T-cell (primary cell): ENCODE measurements around the gene CAMSAP2. TPM values are rescaled to one million over a fixed set of nuclear protein-coding genes. Genes with fewer than 3 reads are reported as not detected.

Experiments used
- ATAC-seq, 4 experiments: fragments of 200-7000 bp in 3 of 4; fragments of 150-1000 bp in 1 of 4; cut with Tn5 transposase; replicated peaks in 1 of 4; 1 replicate in 3 of 4; 2 replicates in 1 of 4; pipeline ENCODE4 v1.10.0; 2021; ENCODE audit warnings: moderate library complexity in 3 of 4, mild to moderate bottlenecking in 2 of 4, moderate number of reproducible peaks in 1 of 4
- CTCF ChIA-PET, 2 donors: fragments of 300-600 bp; sonication (Branson Sonifier 250); formaldehyde crosslinking; loops; one replicate each; lab custom pipeline; 2022; ENCODE audit warnings: antibody characterized with exemption in 2 of 2; lab: Charles Lee
- POLR2A ChIA-PET, 2 donors: fragments of 300-600 bp; sonication (Branson Sonifier 250); formaldehyde crosslinking; loops; one replicate each; lab custom pipeline; 2022; ENCODE audit warnings: antibody characterized with exemption in 2 of 2; lab: Charles Lee
- DNase-seq, 35 experiments: peaks; one replicate each; pipeline versions ENCODE4 v3.0.0 to v3.0.0-alpha.2; 2013 to 2023
- H3K27ac ChIP-seq: one replicate; pipeline ENCODE4 v1.5.1; 2013; ENCODE audit warnings: low read length
- H3K27me3 ChIP-seq, 2 experiments: replicated peaks in 1 of 2; 1 replicate in 1 of 2; 2 replicates in 1 of 2; pipeline versions ENCODE4 v1.6.1 to v1.7.0; 2013; ENCODE audit warnings: low read length in 1 of 2, mixed read lengths in 1 of 2; ENCODE audit not compliant: control insufficient read depth in 2 of 2, insufficient read depth in 2 of 2; ENCODE audit errors: extremely low read depth in 1 of 2
- H3K36me3 ChIP-seq, 2 donors: 1 replicate in 1 of 2; 2 replicates in 1 of 2; pipeline versions ENCODE4 v1.6.1 to v1.7.0; 2013; ENCODE audit warnings: low read length in 1 of 2; ENCODE audit not compliant: control insufficient read depth in 2 of 2, insufficient read depth in 1 of 2; ENCODE audit errors: extremely low read depth in 1 of 2
- H3K4me1 ChIP-seq, 2 experiments: 1 replicate in 1 of 2; 2 replicates in 1 of 2; pipeline versions ENCODE4 v1.6.1 to v1.7.0; 2013; ENCODE audit warnings: low read length in 2 of 2, mixed read lengths in 1 of 2; ENCODE audit not compliant: insufficient read depth in 2 of 2, control insufficient read depth in 1 of 2; ENCODE audit errors: extremely low read depth in 1 of 2
- H3K4me3 ChIP-seq, 2 donors: 1 replicate in 1 of 2; 2 replicates in 1 of 2; pipeline versions ENCODE4 v1.5.1 to v1.7.0; 2013; ENCODE audit warnings: mild to moderate bottlenecking in 2 of 2, low read length in 1 of 2, moderate library complexity in 1 of 2; ENCODE audit not compliant: control insufficient read depth in 1 of 2; ENCODE audit errors: extremely low read depth in 1 of 2
- H3K9me3 ChIP-seq: 2 replicates; pipeline ENCODE4 v1.7.0; 2013
- H3K27ac Mint-ChIP-seq, 2 donors: one replicate each; pipeline ENCODE4 v1.8.0; 2020 to 2021; ENCODE audit warnings: mild to moderate bottlenecking in 2 of 2, mixed read lengths in 2 of 2
- H3K27me3 Mint-ChIP-seq, 2 donors: one replicate each; pipeline ENCODE4 v1.8.0; 2021 to 2022; ENCODE audit warnings: mixed read lengths in 2 of 2
- H3K36me3 Mint-ChIP-seq: one replicate; pipeline ENCODE4 v1.8.0; 2021; ENCODE audit warnings: mixed read lengths
- H3K4me1 Mint-ChIP-seq, 3 donors: one replicate each; pipeline ENCODE4 v1.8.0; 2020 to 2022; ENCODE audit warnings: mixed read lengths in 3 of 3, mild to moderate bottlenecking in 1 of 3
- H3K4me3 Mint-ChIP-seq, 3 donors: one replicate each; pipeline ENCODE4 v1.8.0; 2020 to 2022; ENCODE audit warnings: mild to moderate bottlenecking in 3 of 3, mixed read lengths in 3 of 3, moderate library complexity in 3 of 3
- H3K9me3 Mint-ChIP-seq, 3 donors: one replicate each; pipeline ENCODE4 v1.8.0; 2020 to 2022; ENCODE audit warnings: mixed read lengths in 3 of 3
- WGBS: methylation state at CpG from one replicate; pipeline ENCODE4 v1.1.5; 2013; ENCODE audit warnings: missing lambda C conversion rate; ENCODE audit not compliant: insufficient coverage; 5-methylcytosine and 5-hydroxymethylcytosine counted together
- total RNA-seq, 35 experiments: library from RNA in 6 of 35; stranded (reverse) in 6 of 35; fragments of 120-200 nt in 1 of 35; gene quantifications; one replicate each; pipeline versions ENCODE4 v1.2.1 to v1.2.4 and lab custom pipeline; 2013 to 2026

The CAMSAP2 gene
- total RNA-seq, 5 donors from 2014 or later (not counting 1 experiment from before 2014, with no cell fraction given): 4.6 to 9.1 (median 5.2) TPM

GRCh38 chr1:200795156-200795555 lies 56.5 kb downstream of the CAMSAP2 start:
- ChIA-PET CTCF (interaction anchor here in 1 of 2 donors (1.1 kb wide), 1 partner anchor 173 kb away, joined by 5 read pairs; no protein-coding TSS in a partner anchor), POLR2A (no interaction called here)
- Histone ChIP-seq H3K9me3 (no peaks in the 10 kb centered on the region), H3K4me1 (no peaks in the 10 kb centered on the region), H3K27me3 (no peaks in the 10 kb centered on the region), H3K27ac (no peak overlapping the region), H3K36me3 (no peaks in the 10 kb centered on the region), H3K4me3 (no peak overlapping the region)
- H3K27me3 Mint-ChIP-seq: no peaks in the 10 kb centered on the region
- ATAC-seq: no peak
- 60% methylated on average over 1 of the region's 1 CpG for WGBS
- no peaks in the 10 kb centered on the region for H3K4me1 Mint-ChIP-seq
- peaks cover 0 to 6% (median 0%) of the 10 kb centered on the region in 3 donors for H3K9me3 Mint-ChIP-seq
- no peak overlapping the region for H3K27ac Mint-ChIP-seq
- DNase-seq: no peak
- H3K36me3 Mint-ChIP-seq: peaks cover 9% of the 10 kb centered on the region
- H3K4me3 Mint-ChIP-seq: no peak overlapping the region

- CTCF ChIA-PET: interaction anchor here (0.6 to 4.9 kb wide), 9 partner anchors 12 to 265 kb away, joined by 3 to 115 read pairs (median 5); partner anchors contain the start of gene KIF14 (in 1 of the 2)
- WGBS: no CpG with 5 or more reads among the region's 2 CpGs
- no peaks in the 10 kb centered on the region for H3K9me3 Mint-ChIP-seq
- no peak overlapping the region for H3K27ac Mint-ChIP-seq
- no peaks in the 10 kb centered on the region for H3K9me3 ChIP-seq
- POLR2A ChIA-PET: interaction anchor here in 1 of 2 donors (0.6 kb wide), 1 partner anchor 180 kb away, joined by 8 read pairs; no protein-coding TSS in a partner anchor
- H3K27me3 Mint-ChIP-seq: no peaks in the 10 kb centered on the region
- H3K4me3 ChIP-seq: no peak overlapping the region
- peaks cover 2 to 5% (median 4%) of the 10 kb centered on the region in 3 donors for H3K4me1 Mint-ChIP-seq
- ATAC-seq (no peak), DNase-seq (no peak)
- no peaks in the 10 kb centered on the region for H3K36me3 ChIP-seq
- H3K27ac ChIP-seq: no peak overlapping the region
- no peaks in the 10 kb centered on the region for H3K36me3 Mint-ChIP-seq
- H3K4me1 ChIP-seq: no peaks in the 10 kb centered on the region
- no peak overlapping the region for H3K4me3 Mint-ChIP-seq
- H3K27me3 ChIP-seq: no peaks in the 10 kb centered on the region
Observed at GRCh38 chr1:200802042-200802441, 63.3 kb downstream of the CAMSAP2 start.

- H3K36me3 ChIP-seq: no peaks in the 10 kb centered on the region
- H3K4me1 ChIP-seq: no peaks in the 10 kb centered on the region
- H3K36me3 Mint-ChIP-seq: no peaks in the 10 kb centered on the region
- H3K27me3 ChIP-seq: no peaks in the 10 kb centered on the region
- H3K9me3 Mint-ChIP-seq: no peaks in the 10 kb centered on the region
- POLR2A ChIA-PET: no interaction called here
- H3K4me3 ChIP-seq: no peak overlapping the region
- ATAC-seq (peak; percentile 73 to 80 (median 78)), DNase-seq (peak; percentile 24 to 86 (median 61))
- no peak overlapping the region for H3K27ac ChIP-seq
- WGBS: no CpG with 5 or more reads among the region's 2 CpGs
- no peaks in the 10 kb centered on the region for H3K9me3 ChIP-seq
- CTCF ChIA-PET: interaction anchor here (0.6 to 4.9 kb wide), 13 partner anchors 9 to 246 kb away, joined by 3 to 115 read pairs (median 5); partner anchors contain the start of genes CAMSAP2 (in 1 of the 2), DDX59 (in 1 of the 2) and KIF14 (in 1 of the 2)
- no peak overlapping the region for H3K27ac Mint-ChIP-seq
- H3K4me3 Mint-ChIP-seq: no peak overlapping the region
- H3K27me3 Mint-ChIP-seq: no peaks in the 10 kb centered on the region
- peaks cover 2 to 5% (median 4%) of the 10 kb centered on the region in 3 donors for H3K4me1 Mint-ChIP-seq
Observed at GRCh38 chr1:200802865-200803512, 64.3 kb downstream of the CAMSAP2 start.

- ATAC-seq (no peak), DNase-seq (no peak)
- Histone ChIP-seq H3K27ac (no peak overlapping the region), H3K4me3 (no peak overlapping the region), H3K27me3 (no peaks in the 10 kb centered on the region), H3K4me1 (no peaks in the 10 kb centered on the region), H3K36me3 (no peaks in the 10 kb centered on the region), H3K9me3 (no peaks in the 10 kb centered on the region)
- Mint-ChIP-seq H3K36me3 (peaks cover 9% of the 10 kb centered on the region), H3K4me3 (no peak overlapping the region), H3K4me1 (peaks cover 2 to 5% (median 4%) of the 10 kb centered on the region in 3 donors), H3K9me3 (no peaks in the 10 kb centered on the region), H3K27ac (no peak overlapping the region), H3K27me3 (no peaks in the 10 kb centered on the region)
- ChIA-PET CTCF (interaction anchor here (1.1 to 2.5 kb wide), 5 partner anchors 31 to 247 kb away, joined by 3 to 23 read pairs (median 4); no protein-coding TSS in a partner anchor), POLR2A (no interaction called here)
- WGBS: no CpG with 5 or more reads among the region's 3 CpGs
Observed at GRCh38 chr1:200805719-200806118, 67.0 kb downstream of the CAMSAP2 start.

- Mint-ChIP-seq H3K36me3 (peaks cover 16% of the 10 kb centered on the region), H3K9me3 (no peaks in the 10 kb centered on the region), H3K27me3 (no peaks in the 10 kb centered on the region), H3K4me1 (no peaks in the 10 kb centered on the region), H3K4me3 (no peak overlapping the region), H3K27ac (no peak overlapping the region)
- Histone ChIP-seq H3K27ac (no peak overlapping the region), H3K9me3 (no peaks in the 10 kb centered on the region), H3K4me3 (no peak overlapping the region), H3K36me3 (no peaks in the 10 kb centered on the region), H3K27me3 (no peaks in the 10 kb centered on the region), H3K4me1 (no peaks in the 10 kb centered on the region)
- POLR2A ChIA-PET: no interaction called here
- no CpG with 5 or more reads among the region's 2 CpGs for WGBS
- CTCF ChIA-PET: interaction anchor here in 1 of 2 donors (0.7 to 2.5 kb wide), 3 partner anchors 19 to 250 kb away, joined by 3 to 12 read pairs (median 6); no protein-coding TSS in a partner anchor
- ATAC-seq (no peak), DNase-seq (no peak)
Observed at GRCh38 chr1:200808846-200809245, 70.2 kb downstream of the CAMSAP2 start.

GRCh38 chr1:200811704-200812103 lies 73.0 kb downstream of the CAMSAP2 start:
- no peak for ATAC-seq
- Mint-ChIP-seq H3K9me3 (no peaks in the 10 kb centered on the region), H3K27me3 (no peaks in the 10 kb centered on the region), H3K4me3 (no peak overlapping the region), H3K4me1 (no peaks in the 10 kb centered on the region), H3K27ac (no peak overlapping the region), H3K36me3 (peaks cover 16% of the 10 kb centered on the region)
- no peak overlapping the region for H3K4me3 ChIP-seq
- whole genome bisulfite sequencing: 87% methylated on average over 4 of the region's 4 CpGs
- CTCF ChIA-PET: interaction anchor here in 1 of 2 donors (0.8 kb wide), 1 partner anchor 8 kb away, joined by 3 read pairs; no protein-coding TSS in a partner anchor
- H3K4me1 ChIP-seq: no peaks in the 10 kb centered on the region
- POLR2A ChIA-PET: no interaction called here
- H3K27ac ChIP-seq: no peak overlapping the region
- no peaks in the 10 kb centered on the region for H3K9me3 ChIP-seq
- no peak for DNase-seq
- no peaks in the 10 kb centered on the region for H3K36me3 ChIP-seq
- no peaks in the 10 kb centered on the region for H3K27me3 ChIP-seq
